WTC11 (cell line): ENCODE results near the gene DROSHA. TPM values are rescaled to one million over a fixed set of nuclear protein-coding genes. Genes with fewer than 3 reads are reported as not detected.

Experiments
- ATAC-seq: fragments of 200-7000 bp; cut with Tn5 transposase; 2 replicates; pipeline ENCODE4 v1.10.0; 2021; ENCODE audit warnings: mild to moderate bottlenecking, moderate library complexity
- CTCF ChIA-PET: fragments of 300-600 bp; sonication (Branson Sonifier 250); formaldehyde crosslinking; loops from one replicate; lab custom pipeline; 2021; ENCODE audit warnings: antibody characterized with exemption; lab: Charles Lee
- POLR2A ChIA-PET: fragments of 350-600 bp; sonication (Branson Sonifier 250); formaldehyde crosslinking; loops from one replicate; lab custom pipeline; 2021; ENCODE audit warnings: antibody characterized with exemption; lab: Charles Lee
- DNase-seq: peaks from one replicate; pipeline ENCODE4 v3.0.0; 2021; ENCODE audit warnings: low spot score
- H3K27ac Mint-ChIP-seq: 2 replicates; pipeline ENCODE4 v1.8.0; 2021; ENCODE audit warnings: mixed read lengths
- H3K27me3 Mint-ChIP-seq: 2 replicates; pipeline ENCODE4 v1.8.0; 2021; ENCODE audit warnings: low read depth, mild to moderate bottlenecking, moderate library complexity, mixed read lengths
- H3K36me3 Mint-ChIP-seq: 2 replicates; pipeline ENCODE4 v1.8.0; 2021; ENCODE audit warnings: mixed read lengths
- H3K4me1 Mint-ChIP-seq: 2 replicates; pipeline ENCODE4 v1.8.0; 2022; ENCODE audit warnings: mixed read lengths
- H3K4me3 Mint-ChIP-seq: 2 replicates; pipeline ENCODE4 v1.8.0; 2021; ENCODE audit warnings: mild to moderate bottlenecking, moderate library complexity, mixed read lengths
- H3K9me3 Mint-ChIP-seq: 2 replicates; pipeline ENCODE4 v1.8.0; 2021; ENCODE audit warnings: mixed read lengths
- ATF1 ChIP-seq: sonication (generic); formaldehyde crosslinking; IDR thresholded peaks from 2 replicates; pipeline ENCODE4 v1.8.1; 2023; ENCODE audit warnings: mild to moderate bottlenecking, moderate library complexity, missing genetic modification reagents
- ATF3 ChIP-seq: sonication (generic); formaldehyde crosslinking; conservative IDR thresholded peaks from 2 replicates; pipeline ENCODE4 v1.8.1; 2022; ENCODE audit warnings: mild to moderate bottlenecking, missing genetic modification reagents
- ATF6 ChIP-seq: sonication (generic); formaldehyde crosslinking; IDR thresholded peaks from 2 replicates; pipeline ENCODE4 v1.8.1; 2023; ENCODE audit warnings: mild to moderate bottlenecking, missing genetic modification reagents
- CREM ChIP-seq: sonication (generic); formaldehyde crosslinking; IDR thresholded peaks from 2 replicates; pipeline ENCODE4 v1.8.1; 2022; ENCODE audit warnings: mild to moderate bottlenecking, missing genetic modification reagents, moderate library complexity
- E2F4 ChIP-seq: sonication (generic); formaldehyde crosslinking; IDR thresholded peaks from 2 replicates; pipeline ENCODE4 v1.8.1; 2022; ENCODE audit warnings: low read depth, mild to moderate bottlenecking, moderate library complexity, missing genetic modification reagents, borderline replicate concordance
- EMX1 ChIP-seq: fragments of 250-450 bp; sonication (Bioruptor Pico); IDR thresholded peaks from 2 replicates; pipeline ENCODE4 v1.8.0; 2021; ENCODE audit warnings: mild to moderate bottlenecking
- GABPB1 ChIP-seq: sonication (generic); formaldehyde crosslinking; IDR thresholded peaks from 2 replicates; pipeline ENCODE4 v1.8.1; 2023; ENCODE audit warnings: mild to moderate bottlenecking, missing genetic modification reagents
- JAZF1 ChIP-seq: fragments of 250-450 bp; sonication (Bioruptor Pico); IDR thresholded peaks from 2 replicates; pipeline ENCODE4 v1.9.0; 2021; ENCODE audit warnings: moderate library complexity, mild to moderate bottlenecking, inconsistent platforms
- JUN ChIP-seq: sonication (generic); formaldehyde crosslinking; IDR thresholded peaks from 2 replicates; pipeline ENCODE4 v1.8.0; 2023; ENCODE audit warnings: mild to moderate bottlenecking, missing genetic modification reagents
- KAT7 ChIP-seq: sonication (generic); formaldehyde crosslinking; IDR thresholded peaks from 2 replicates; pipeline ENCODE4 v1.8.1; 2023; ENCODE audit warnings: missing genetic modification reagents, mild to moderate bottlenecking, borderline replicate concordance
- MXD4 ChIP-seq: fragments of 250-450 bp; sonication (Bioruptor Pico); IDR thresholded peaks from 2 replicates; pipeline ENCODE4 v1.8.0; 2021; ENCODE audit warnings: mild to moderate bottlenecking, moderate library complexity, borderline replicate concordance
- NR3C1 ChIP-seq: sonication (generic); formaldehyde crosslinking; conservative IDR thresholded peaks from 2 replicates; pipeline ENCODE4 v1.8.1; 2023; ENCODE audit warnings: low read depth, mild to moderate bottlenecking, missing genetic modification reagents
- PRDM15 ChIP-seq: sonication (generic); formaldehyde crosslinking; IDR thresholded peaks from 2 replicates; pipeline ENCODE4 v1.8.0; 2022; ENCODE audit warnings: missing genetic modification reagents
- PRRX2 ChIP-seq: fragments of 250-450 bp; sonication (Bioruptor Pico); IDR thresholded peaks from 2 replicates; pipeline ENCODE4 v1.8.0; 2021; ENCODE audit warnings: mild to moderate bottlenecking
- SMAD3 ChIP-seq: sonication (generic); formaldehyde crosslinking; IDR thresholded peaks from 2 replicates; pipeline ENCODE4 v1.8.0; 2022; ENCODE audit warnings: missing genetic modification reagents, mild to moderate bottlenecking, borderline replicate concordance
- TEAD1 ChIP-seq: sonication (generic); formaldehyde crosslinking; IDR thresholded peaks from 2 replicates; pipeline ENCODE4 v1.8.0; 2022; ENCODE audit warnings: mild to moderate bottlenecking, missing genetic modification reagents
- ZNF121 ChIP-seq: sonication (generic); formaldehyde crosslinking; IDR thresholded peaks from 2 replicates; pipeline ENCODE4 v1.8.0; 2023; ENCODE audit warnings: missing genetic modification reagents
- ZNF396 ChIP-seq: fragments of 250-450 bp; sonication (Bioruptor Pico); IDR thresholded peaks from 2 replicates; pipeline ENCODE4 v1.8.0; 2021; ENCODE audit warnings: mild to moderate bottlenecking, moderate library complexity, borderline replicate concordance
- ZNF423 ChIP-seq: fragments of 250-450 bp; sonication (Bioruptor Pico); IDR thresholded peaks from 2 replicates; pipeline ENCODE4 v2.1.2; 2022; ENCODE audit warnings: mild to moderate bottlenecking, moderate library complexity
- ZNF512 ChIP-seq: sonication (generic); formaldehyde crosslinking; IDR thresholded peaks from 2 replicates; pipeline ENCODE4 v1.8.1; 2022; ENCODE audit warnings: missing genetic modification reagents, borderline replicate concordance
- total RNA-seq: library from RNA; stranded (reverse); gene quantifications from 3 replicates; pipeline ENCODE4 v1.2.3, GENCODE V29; 2021

The DROSHA gene
- total RNA-seq, 1 experiment from 2014 or later: 125 TPM

GRCh38 chr5:31434898-31435297 is 97.0 kb downstream of the DROSHA start:
- no peak for DNase-seq
- Mint-ChIP-seq H3K27me3 (no peaks in the 10 kb centered on the region), H3K9me3 (no peaks in the 10 kb centered on the region)
- TF ChIP-seq ATF1 (CRISPR knock-in tag): no peak
- TF ChIP-seq ZNF121: no peak
- TF ChIP-seq PRRX2 (CRISPR knock-in tag): no peak
- TF ChIP-seq CREM: no peak
- no peak for TF ChIP-seq E2F4
- TF ChIP-seq KAT7 (CRISPR knock-in tag): no peak
- no peak for TF ChIP-seq ATF3 (CRISPR knock-in tag)
- TF ChIP-seq ZNF423 (CRISPR knock-in tag): no peak
- TF ChIP-seq, all 79 proteins: peak for 0
- no peak for ATAC-seq
- POLR2A ChIA-PET: no interaction called here
- CTCF ChIA-PET: no interaction called here
- Mint-ChIP-seq H3K4me1 (peaks cover 6% of the 10 kb centered on the region), H3K27ac (no peak overlapping the region), H3K4me3 (no peak overlapping the region), H3K36me3 (peaks cover 37% of the 10 kb centered on the region)

- Mint-ChIP-seq H3K36me3 (peaks cover 34% of the 10 kb centered on the region), H3K9me3 (no peaks in the 10 kb centered on the region), H3K4me3 (no peak overlapping the region), H3K27ac (no peak overlapping the region), H3K4me1 (peaks cover 11% of the 10 kb centered on the region), H3K27me3 (no peaks in the 10 kb centered on the region)
- TF ChIP-seq JAZF1 (CRISPR knock-in tag) (no peak), EMX1 (CRISPR knock-in tag) (no peak), SMAD3 (CRISPR knock-in tag) (no peak)
- ChIA-PET POLR2A (no interaction called here), CTCF (no interaction called here)
- no peak for DNase-seq
- ATAC-seq: no peak
Measured at GRCh38 chr5:31433229-31433628, 98.7 kb downstream of the DROSHA start.

- Mint-ChIP-seq H3K27me3 (no peaks in the 10 kb centered on the region), H3K36me3 (peaks cover 23% of the 10 kb centered on the region), H3K27ac (peak overlapping the region; percentile 88), H3K4me1 (peaks cover 28% of the 10 kb centered on the region), H3K9me3 (no peaks in the 10 kb centered on the region), H3K4me3 (no peak overlapping the region)
- no peak for TF ChIP-seq MXD4 (CRISPR knock-in tag)
- TF ChIP-seq ZNF396: no peak
- no peak for TF ChIP-seq JAZF1 (CRISPR knock-in tag)
- no peak for TF ChIP-seq KAT7 (CRISPR knock-in tag)
- CTCF ChIA-PET: no interaction called here
- POLR2A ChIA-PET: no interaction called here
- DNase-seq (no peak), ATAC-seq (no peak)
Measured at GRCh38 chr5:31427724-31428309, 104.1 kb downstream of the DROSHA start.

GRCh38 chr5:31427013-31427723 is 104.7 kb downstream of the DROSHA start:
- Mint-ChIP-seq H3K4me3 (no peak overlapping the region), H3K36me3 (peaks cover 26% of the 10 kb centered on the region), H3K4me1 (peaks cover 28% of the 10 kb centered on the region), H3K9me3 (no peaks in the 10 kb centered on the region), H3K27me3 (no peaks in the 10 kb centered on the region), H3K27ac (peak overlapping the region; percentile 88)
- POLR2A ChIA-PET: no interaction called here
- peak; percentile 82 for ATAC-seq
- no peak for DNase-seq
- CTCF ChIA-PET: interaction anchor here (1.3 kb wide), 1 partner anchor 190 kb away, joined by 3 read pairs; no protein-coding TSS in a partner anchor
- TF ChIP-seq TEAD1 (CRISPR knock-in tag) (no peak), EMX1 (CRISPR knock-in tag) (no peak), CREM (no peak), NR3C1 (CRISPR knock-in tag) (no peak), PRDM15 (CRISPR knock-in tag) (no peak), PRRX2 (CRISPR knock-in tag) (no peak), ATF6 (CRISPR knock-in tag) (no peak), ZNF512 (no peak), JUN (CRISPR knock-in tag) (no peak), GABPB1 (no peak)
